ENCODE measurements around the gene CCNF. TPM values are rescaled to one million over a fixed set of nuclear protein-coding genes. Genes with fewer than 3 reads are reported as not detected.
"Not testable (repeated sequence)": the region's sequence is repeated elsewhere in the genome, so short reads cannot be mapped to it uniquely, and the experiment has no call there.

Gene CCNF
- total RNA-seq, 8 experiments from 2014 or later, result 1.7 to 32.2 (median 6.8) TPM

- not testable (repeated sequence) for ATAC-seq (replicated peaks in 6 of 8); H3K27ac ChIP-seq; H3K4me3 ChIP-seq
- WGBS, 10 experiments, result 93 to 100% (median 100%) methylated on average over 1 to 10 of the region's 10 CpGs; no CpG with 5 or more reads in 1 of the 10 experiments
- in situ Hi-C loops (cut with MboI; ENCODE audit: low pct_unique_long_range_greater_than_20kb in 2 of 9, low sequenced_read_pairs in 9 of 9, unreplicated experiment in 9 of 9), result loop anchor here in 1 of 9 experiments (25.0 kb wide), 1 partner anchor 143 kb away; the partner anchor contains the start of gene ABCA3
- peaks cover 13 to 14% of the 10 kb centered on the region in 2 donors for H3K4me1 ChIP-seq (replicated peaks in 1 of 2)
Observed at GRCh38 chr16:2479996-2480395, 50.7 kb downstream of the CCNF start.

GRCh38 chr16:2480948-2481347 lies 51.7 kb downstream of the CCNF start:
- WGBS, 10 experiments, result 80 to 91% (median 82%) methylated on average over 1 to 8 of the region's 12 CpGs; no CpG with 5 or more reads in 4 of the 10 experiments
- in situ Hi-C loops (cut with MboI; ENCODE audit: low pct_unique_long_range_greater_than_20kb in 2 of 9, low sequenced_read_pairs in 9 of 9, unreplicated experiment in 9 of 9), result loop anchor here in 1 of 9 experiments (25.0 kb wide), 1 partner anchor 144 kb away; the partner anchor contains the start of gene ABCA3
- H3K4me3 ChIP-seq, result no peak overlapping the region
- no peak overlapping the region for H3K27ac ChIP-seq
- ATAC-seq (replicated peaks in 6 of 8), result no peak
- peaks cover 11 to 16% of the 10 kb centered on the region in 2 donors for H3K4me1 ChIP-seq (replicated peaks in 1 of 2)

- no peak for ATAC-seq (replicated peaks in 6 of 8)
- no peak overlapping the region for H3K27ac ChIP-seq
- WGBS, 10 experiments, result 63 to 100% (median 82%) methylated on average over 2 to 5 of the region's 7 CpGs; no CpG with 5 or more reads in 4 of the 10 experiments
- in situ Hi-C loops (cut with MboI; ENCODE audit: low pct_unique_long_range_greater_than_20kb in 2 of 9, low sequenced_read_pairs in 9 of 9, unreplicated experiment in 9 of 9), result loop anchor here in 1 of 9 experiments (25.0 kb wide), 1 partner anchor 144 kb away; the partner anchor contains the start of gene ABCA3
- peaks cover 4 to 9% of the 10 kb centered on the region in 2 donors for H3K4me1 ChIP-seq (replicated peaks in 1 of 2)
- H3K4me3 ChIP-seq, result no peak overlapping the region
Observed at GRCh38 chr16:2481676-2482075, 52.4 kb downstream of the CCNF start.

- 18 to 93% (median 80%) methylated on average over 1 to 6 of the region's 13 CpGs; no CpG with 5 or more reads in 7 of the 10 experiments for WGBS, 10 experiments
- H3K4me1 ChIP-seq (replicated peaks in 1 of 2), result peaks cover 3 to 13% of the 10 kb centered on the region in 2 donors
- no peak overlapping the region for H3K27ac ChIP-seq
- peak in 1 of 8 experiments; percentile 5 for ATAC-seq (replicated peaks in 6 of 8)
- H3K4me3 ChIP-seq, result no peak overlapping the region
- in situ Hi-C loops (cut with MboI; ENCODE audit: low pct_unique_long_range_greater_than_20kb in 2 of 9, low sequenced_read_pairs in 9 of 9, unreplicated experiment in 9 of 9), result loop anchor here in 1 of 9 experiments (25.0 kb wide), 1 partner anchor 145 kb away; the partner anchor contains the start of gene ABCA3
Observed at GRCh38 chr16:2482249-2482648, 53.0 kb downstream of the CCNF start.

GRCh38 chr16:2482708-2483534 lies 53.7 kb downstream of the CCNF start:
- Histone ChIP-seq H3K27ac (no peak overlapping the region), H3K4me1 (replicated peaks in 1 of 2) (peaks cover 3 to 15% of the 10 kb centered on the region in 2 donors), H3K4me3 (no peak overlapping the region)
- ATAC-seq (replicated peaks in 6 of 8), result peak in 7 of 8 experiments; percentile 7 to 94 (median 24)
- in situ Hi-C loops (cut with MboI; ENCODE audit: low pct_unique_long_range_greater_than_20kb in 2 of 9, low sequenced_read_pairs in 9 of 9, unreplicated experiment in 9 of 9), result loop anchor here in 1 of 9 experiments (25.0 kb wide), 1 partner anchor 146 kb away; the partner anchor contains the start of gene ABCA3
- 0 to 100% (median 45%) methylated on average over 1 to 5 of the region's 32 CpGs; no CpG with 5 or more reads in 6 of the 10 experiments for WGBS, 10 experiments

GRCh38 chr16:2483939-2484897 lies 55.0 kb downstream of the CCNF start:
- peaks cover 3 to 15% of the 10 kb centered on the region in 2 donors for H3K4me1 ChIP-seq (replicated peaks in 1 of 2)
- in situ Hi-C loops (cut with MboI; ENCODE audit: low pct_unique_long_range_greater_than_20kb in 2 of 9, low sequenced_read_pairs in 9 of 9, unreplicated experiment in 9 of 9), result loop anchor here in 1 of 9 experiments (25.0 kb wide), 1 partner anchor 147 kb away; the partner anchor contains the start of gene ABCA3
- WGBS, 10 experiments, result 80 to 100% (median 89%) methylated on average over 1 to 8 of the region's 16 CpGs; no CpG with 5 or more reads in 4 of the 10 experiments

GRCh38 chr16:2484898-2485508 lies 55.8 kb downstream of the CCNF start:
- Histone ChIP-seq H3K27ac (no peak overlapping the region), H3K4me1 (replicated peaks in 1 of 2) (peaks cover 3 to 15% of the 10 kb centered on the region in 2 donors)
- in situ Hi-C loops (cut with MboI; ENCODE audit: low pct_unique_long_range_greater_than_20kb in 2 of 9, low sequenced_read_pairs in 9 of 9, unreplicated experiment in 9 of 9), result loop anchor here in 1 of 9 experiments (25.0 kb wide), 1 partner anchor 148 kb away; the partner anchor contains the start of gene ABCA3

More at GRCh38 chr16:2483939-2484897, 55.0 kb downstream of the CCNF start:
- Histone ChIP-seq H3K4me3 (no peak overlapping the region), H3K27ac (no peak overlapping the region)
- no peak for ATAC-seq (replicated peaks in 6 of 8)

GRCh38 chr16:2485811-2486507 lies 56.7 kb downstream of the CCNF start:
- Histone ChIP-seq H3K27ac (no peak overlapping the region), H3K4me3 (no peak overlapping the region), H3K4me1 (replicated peaks in 1 of 2) (peaks cover 3 to 15% of the 10 kb centered on the region in 2 donors)
- ATAC-seq (replicated peaks in 6 of 8), result peak in 1 of 8 experiments; percentile 13
- in situ Hi-C loops (cut with MboI; ENCODE audit: low pct_unique_long_range_greater_than_20kb in 2 of 9, low sequenced_read_pairs in 9 of 9, unreplicated experiment in 9 of 9), result loop anchor here in 1 of 9 experiments (25.0 kb wide), 1 partner anchor 149 kb away; the partner anchor contains the start of gene ABCA3
- WGBS, 10 experiments, result 30 to 93% (median 82%) methylated on average over 2 to 13 of the region's 33 CpGs; no CpG with 5 or more reads in 6 of the 10 experiments

More at GRCh38 chr16:2484898-2485508, 55.8 kb downstream of the CCNF start:
- WGBS, 10 experiments, result 67 to 100% (median 82%) methylated on average over 4 to 8 of the region's 13 CpGs; no CpG with 5 or more reads in 5 of the 10 experiments
- H3K4me3 ChIP-seq, result no peak overlapping the region
- no peak for ATAC-seq (replicated peaks in 6 of 8)

GRCh38 chr16:2486645-2487516 lies 57.6 kb downstream of the CCNF start:
- 23 to 100% (median 55%) methylated on average over 4 to 13 of the region's 29 CpGs; no CpG with 5 or more reads in 6 of the 10 experiments for WGBS, 10 experiments
- in situ Hi-C loops (cut with MboI; ENCODE audit: low pct_unique_long_range_greater_than_20kb in 2 of 9, low sequenced_read_pairs in 9 of 9, unreplicated experiment in 9 of 9), result loop anchor here in 1 of 9 experiments (25.0 kb wide), 1 partner anchor 150 kb away; the partner anchor contains the start of gene ABCA3
- Histone ChIP-seq H3K4me3 (no peak overlapping the region), H3K27ac (no peak overlapping the region), H3K4me1 (replicated peaks in 1 of 2) (peaks cover 3 to 15% of the 10 kb centered on the region in 2 donors)
- ATAC-seq (replicated peaks in 6 of 8), result peak in 7 of 8 experiments; percentile 5 to 81 (median 76)

- Histone ChIP-seq H3K4me1 (replicated peaks in 1 of 2) (peaks cover 3 to 15% of the 10 kb centered on the region in 2 donors), H3K4me3 (no peak overlapping the region), H3K27ac (no peak overlapping the region)
- 20 to 100% (median 81%) methylated on average over 1 to 5 of the region's 8 CpGs; no CpG with 5 or more reads in 6 of the 10 experiments for WGBS, 10 experiments
- in situ Hi-C loops (cut with MboI; ENCODE audit: low pct_unique_long_range_greater_than_20kb in 2 of 9, low sequenced_read_pairs in 9 of 9, unreplicated experiment in 9 of 9), result loop anchor here in 1 of 9 experiments (25.0 kb wide), 1 partner anchor 150 kb away; the partner anchor contains the start of gene ABCA3
- ATAC-seq (replicated peaks in 6 of 8), result peak in 1 of 8 experiments; percentile 6
Observed at GRCh38 chr16:2487517-2487842, 58.2 kb downstream of the CCNF start.

All from motor neuron (in vitro differentiated cells).